ENCODE measurements around the gene RUSC2.

RUSC2 gene

DNA sequence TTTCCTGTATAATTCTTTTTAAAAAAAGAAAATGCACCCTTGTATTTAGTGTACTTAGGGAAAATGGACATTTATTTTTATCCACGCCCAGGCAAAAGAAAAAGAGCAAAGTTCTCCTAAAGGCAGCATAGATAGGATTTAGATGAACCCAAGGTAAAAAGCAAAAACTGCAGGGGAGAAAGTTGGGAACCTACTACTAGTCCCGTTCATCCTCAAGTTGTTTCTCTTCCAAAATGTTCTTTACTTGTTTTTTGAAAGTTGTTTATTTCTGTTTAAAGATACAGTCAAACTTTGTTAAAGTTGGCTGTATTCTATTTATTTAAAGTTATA, 9.8 kb downstream of the RUSC2 start:
- H2AK5ac ChIP-seq (ENCODE audit: low read depth, low read length) = no peak overlapping the region
- no peak overlapping the region for H3K4me3 ChIP-seq (ENCODE audit: low read length in 2 of 2)
- no peak overlapping the region for H2AFZ ChIP-seq (ENCODE audit: low read length)
- H3K4ac ChIP-seq (ENCODE audit: low read length) = no peak overlapping the region
- H3K27me3 ChIP-seq (ENCODE audit: control insufficient read depth in 3 of 3, insufficient read depth in 3 of 3, low read depth in 1 of 3, low read length in 3 of 3) = no peaks in the 10 kb centered on the region
- H4K8ac ChIP-seq (ENCODE audit: low read depth, low read length) = no peak overlapping the region
- no peaks in the 10 kb centered on the region for H3K4me1 ChIP-seq (ENCODE audit: control insufficient read depth in 2 of 2, insufficient read depth in 1 of 2, low read depth in 1 of 2, low read length in 2 of 2)
- no peak overlapping the region for H3K23ac ChIP-seq (ENCODE audit: low read depth, low read length, poor library complexity)
- no peak overlapping the region for H2BK15ac ChIP-seq (ENCODE audit: low read length)
- no peak overlapping the region for H3K9ac ChIP-seq (ENCODE audit: low read depth, low read length, poor library complexity)
- no peak for DNase-seq (ENCODE audit: low spot score)
- peaks cover 0 to 4% of the 10 kb centered on the region in 2 donors for H3K9me3 ChIP-seq (replicated peaks in 1 of 2; ENCODE audit: control insufficient read depth in 2 of 2, insufficient read depth in 1 of 2, low read depth in 1 of 2, low read length in 2 of 2)
- H2BK120ac ChIP-seq (ENCODE audit: low read depth, low read length) = no peak overlapping the region
- no peaks in the 10 kb centered on the region for H3K79me1 ChIP-seq (ENCODE audit: low read depth, low read length)
- no peak overlapping the region for H3K18ac ChIP-seq (ENCODE audit: low read length)
- no CpG with 5 or more reads among the region's 2 CpGs for WGBS, 2 donors (ENCODE audit: extremely low coverage in 2 of 2, insufficient read length in 2 of 2, insufficient replicate concordance in 1 of 2)
- no peak overlapping the region for H2BK5ac ChIP-seq (ENCODE audit: low read length)
- H3K14ac ChIP-seq (ENCODE audit: low read length) = no peak overlapping the region
- no peak overlapping the region for H3K4me2 ChIP-seq (ENCODE audit: insufficient read depth, low read length, poor library complexity, severe bottlenecking)
- no peak overlapping the region for H2BK12ac ChIP-seq (ENCODE audit: low read length)
- no peak overlapping the region for H4K91ac ChIP-seq (ENCODE audit: low read depth, low read length, poor library complexity)
- H3K36me3 ChIP-seq (replicated peaks in 1 of 2; ENCODE audit: control insufficient read depth in 2 of 2, insufficient read depth in 2 of 2, low read length in 2 of 2) = no peaks in the 10 kb centered on the region
- H3K27ac ChIP-seq (replicated peaks; ENCODE audit: low read length) = no peak overlapping the region

DNA sequence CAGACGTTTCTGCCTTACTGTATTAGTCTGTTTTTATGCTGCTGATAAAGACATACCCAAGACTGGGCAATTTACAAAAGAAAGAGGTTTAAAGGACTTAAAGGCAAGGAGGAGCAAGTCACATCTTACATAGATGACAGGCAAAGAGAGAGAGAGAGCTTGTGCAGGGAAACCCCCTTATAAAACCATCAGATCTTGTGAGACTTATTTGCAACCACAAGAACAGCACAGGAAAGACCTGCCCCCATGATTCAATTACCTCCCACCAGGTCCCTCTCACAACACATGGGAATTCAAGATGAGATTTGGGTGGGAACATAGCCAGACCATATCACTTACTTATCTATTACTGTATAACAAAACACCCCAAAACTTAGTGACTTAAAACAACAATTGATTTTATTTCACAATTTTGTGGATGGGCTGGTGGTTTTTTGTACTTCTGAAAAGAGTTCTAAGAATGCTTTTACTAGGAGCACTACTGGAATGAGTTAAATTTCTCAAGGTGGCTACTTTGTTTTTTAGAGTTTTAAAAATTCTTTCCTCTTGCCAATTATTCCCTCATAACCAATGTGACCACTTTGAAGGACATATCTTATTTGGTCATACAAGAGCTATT, 10.3 kb downstream of the RUSC2 start:
- no peaks in the 10 kb centered on the region for H3K36me3 ChIP-seq (replicated peaks in 1 of 2; ENCODE audit: control insufficient read depth in 2 of 2, insufficient read depth in 2 of 2, low read length in 2 of 2)
- H3K27ac ChIP-seq (replicated peaks; ENCODE audit: low read length) = no peak overlapping the region
- no peak overlapping the region for H3K23ac ChIP-seq (ENCODE audit: low read depth, low read length, poor library complexity)
- H2BK15ac ChIP-seq (ENCODE audit: low read length) = no peak overlapping the region
- H3K18ac ChIP-seq (ENCODE audit: low read length) = no peak overlapping the region
- H3K4me1 ChIP-seq (ENCODE audit: control insufficient read depth in 2 of 2, insufficient read depth in 1 of 2, low read depth in 1 of 2, low read length in 2 of 2) = no peaks in the 10 kb centered on the region
- no peaks in the 10 kb centered on the region for H3K27me3 ChIP-seq (ENCODE audit: control insufficient read depth in 3 of 3, insufficient read depth in 3 of 3, low read depth in 1 of 3, low read length in 3 of 3)
- no peak for DNase-seq (ENCODE audit: low spot score)
- H4K91ac ChIP-seq (ENCODE audit: low read depth, low read length, poor library complexity) = no peak overlapping the region
- H3K9ac ChIP-seq (ENCODE audit: low read depth, low read length, poor library complexity) = no peak overlapping the region
- H2BK120ac ChIP-seq (ENCODE audit: low read depth, low read length) = no peak overlapping the region
- no peak overlapping the region for H3K4me2 ChIP-seq (ENCODE audit: insufficient read depth, low read length, poor library complexity, severe bottlenecking)
- H2AK5ac ChIP-seq (ENCODE audit: low read depth, low read length) = no peak overlapping the region
- no peak overlapping the region for H2BK5ac ChIP-seq (ENCODE audit: low read length)
- no peaks in the 10 kb centered on the region for H3K79me1 ChIP-seq (ENCODE audit: low read depth, low read length)
- no peak overlapping the region for H2AFZ ChIP-seq (ENCODE audit: low read length)
- no peak overlapping the region for H2BK12ac ChIP-seq (ENCODE audit: low read length)
- no CpG with 5 or more reads among the region's 1 CpG for whole genome bisulfite sequencing, 2 donors (ENCODE audit: extremely low coverage in 2 of 2, insufficient read length in 2 of 2, insufficient replicate concordance in 1 of 2)
- H3K4me3 ChIP-seq (ENCODE audit: low read length in 2 of 2) = no peak overlapping the region
- peaks cover 0 to 4% of the 10 kb centered on the region in 2 donors for H3K9me3 ChIP-seq (replicated peaks in 1 of 2; ENCODE audit: control insufficient read depth in 2 of 2, insufficient read depth in 1 of 2, low read depth in 1 of 2, low read length in 2 of 2)
- H3K14ac ChIP-seq (ENCODE audit: low read length) = no peak overlapping the region
- H4K8ac ChIP-seq (ENCODE audit: low read depth, low read length) = no peak overlapping the region
- no peak overlapping the region for H3K4ac ChIP-seq (ENCODE audit: low read length)

DNA sequence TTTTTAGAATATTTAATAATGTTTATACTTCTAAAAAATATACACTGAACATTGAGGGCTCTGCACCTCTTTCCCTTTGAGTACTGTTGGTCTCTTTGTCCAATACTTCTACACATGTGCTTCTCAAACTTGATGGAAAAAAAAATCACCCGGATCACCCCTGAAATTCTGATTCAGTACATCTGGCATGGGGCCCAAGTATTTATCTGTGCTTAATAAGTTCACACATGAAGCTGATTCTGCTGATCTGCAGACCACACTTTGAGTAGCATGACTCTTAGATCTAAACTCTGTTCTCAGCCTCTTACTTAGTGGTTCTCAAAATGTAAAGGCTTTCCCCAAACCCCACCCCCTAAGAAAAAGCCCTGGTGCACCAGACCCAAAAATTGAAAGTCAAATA, 12.0 kb downstream of the RUSC2 start:
- H3K18ac ChIP-seq (ENCODE audit: low read length) = no peak overlapping the region
- H3K4me2 ChIP-seq (ENCODE audit: insufficient read depth, low read length, poor library complexity, severe bottlenecking) = no peak overlapping the region
- no peak overlapping the region for H2BK120ac ChIP-seq (ENCODE audit: low read depth, low read length)
- H3K23ac ChIP-seq (ENCODE audit: low read depth, low read length, poor library complexity) = no peak overlapping the region
- no peak overlapping the region for H3K14ac ChIP-seq (ENCODE audit: low read length)
- peaks cover 0 to 4% of the 10 kb centered on the region in 2 donors for H3K9me3 ChIP-seq (replicated peaks in 1 of 2; ENCODE audit: control insufficient read depth in 2 of 2, insufficient read depth in 1 of 2, low read depth in 1 of 2, low read length in 2 of 2)
- no peak overlapping the region for H2BK15ac ChIP-seq (ENCODE audit: low read length)
- H3K4me3 ChIP-seq (ENCODE audit: low read length in 2 of 2) = no peak overlapping the region
- no peak overlapping the region for H2BK12ac ChIP-seq (ENCODE audit: low read length)
- DNase-seq (ENCODE audit: low spot score) = no peak
- H3K9ac ChIP-seq (ENCODE audit: low read depth, low read length, poor library complexity) = no peak overlapping the region
- no peak overlapping the region for H4K91ac ChIP-seq (ENCODE audit: low read depth, low read length, poor library complexity)
- no peaks in the 10 kb centered on the region for H3K79me1 ChIP-seq (ENCODE audit: low read depth, low read length)
- H3K4me1 ChIP-seq (ENCODE audit: control insufficient read depth in 2 of 2, insufficient read depth in 1 of 2, low read depth in 1 of 2, low read length in 2 of 2) = no peaks in the 10 kb centered on the region
- H4K8ac ChIP-seq (ENCODE audit: low read depth, low read length) = no peak overlapping the region
- H3K27me3 ChIP-seq (ENCODE audit: control insufficient read depth in 3 of 3, insufficient read depth in 3 of 3, low read depth in 1 of 3, low read length in 3 of 3) = no peaks in the 10 kb centered on the region
- no CpG with 5 or more reads among the region's 1 CpG for WGBS, 2 donors (ENCODE audit: extremely low coverage in 2 of 2, insufficient read length in 2 of 2, insufficient replicate concordance in 1 of 2)
- H3K36me3 ChIP-seq (replicated peaks in 1 of 2; ENCODE audit: control insufficient read depth in 2 of 2, insufficient read depth in 2 of 2, low read length in 2 of 2) = no peaks in the 10 kb centered on the region
- no peak overlapping the region for H3K27ac ChIP-seq (replicated peaks; ENCODE audit: low read length)
- H3K4ac ChIP-seq (ENCODE audit: low read length) = no peak overlapping the region
- H2AFZ ChIP-seq (ENCODE audit: low read length) = no peak overlapping the region
- no peak overlapping the region for H2AK5ac ChIP-seq (ENCODE audit: low read depth, low read length)
- H2BK5ac ChIP-seq (ENCODE audit: low read length) = no peak overlapping the region

DNA sequence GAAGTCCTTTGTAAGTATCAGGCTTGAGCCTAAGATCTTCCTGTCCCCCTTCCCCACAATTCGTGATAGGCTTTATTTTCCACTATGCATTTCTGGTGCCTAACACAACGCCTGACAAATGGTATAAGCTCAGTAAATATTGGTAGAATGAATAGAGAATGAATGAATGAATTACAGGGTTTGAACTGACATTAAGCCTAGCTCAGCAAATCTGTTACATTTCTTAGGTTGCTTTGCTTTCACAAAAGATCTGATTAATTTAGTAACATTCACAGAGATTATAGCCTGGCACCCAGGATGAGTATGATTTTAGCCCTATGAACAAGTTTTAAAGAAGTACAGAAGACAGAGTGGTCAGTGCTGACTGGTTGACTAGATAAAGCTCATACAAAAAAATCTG, 16.4 kb downstream of the RUSC2 start:
- Histone ChIP-seq H3K9me3 (replicated peaks in 1 of 2; ENCODE audit: control insufficient read depth in 2 of 2, insufficient read depth in 1 of 2, low read depth in 1 of 2, low read length in 2 of 2) (no peaks in the 10 kb centered on the region), H3K18ac (ENCODE audit: low read length) (no peak overlapping the region), H3K27ac (replicated peaks; ENCODE audit: low read length) (no peak overlapping the region), H3K9ac (ENCODE audit: low read depth, low read length, poor library complexity) (no peak overlapping the region), H3K14ac (ENCODE audit: low read length) (no peak overlapping the region), H2AK5ac (ENCODE audit: low read depth, low read length) (no peak overlapping the region), H2BK15ac (ENCODE audit: low read length) (no peak overlapping the region), H3K23ac (ENCODE audit: low read depth, low read length, poor library complexity) (no peak overlapping the region), H3K4ac (ENCODE audit: low read length) (no peak overlapping the region), H3K4me2 (ENCODE audit: insufficient read depth, low read length, poor library complexity, severe bottlenecking) (no peak overlapping the region), H3K79me1 (ENCODE audit: low read depth, low read length) (no peaks in the 10 kb centered on the region), H3K36me3 (replicated peaks in 1 of 2; ENCODE audit: control insufficient read depth in 2 of 2, insufficient read depth in 2 of 2, low read length in 2 of 2) (no peaks in the 10 kb centered on the region), H2AFZ (ENCODE audit: low read length) (no peak overlapping the region), H4K8ac (ENCODE audit: low read depth, low read length) (no peak overlapping the region), H2BK120ac (ENCODE audit: low read depth, low read length) (no peak overlapping the region), H3K4me1 (ENCODE audit: control insufficient read depth in 2 of 2, insufficient read depth in 1 of 2, low read depth in 1 of 2, low read length in 2 of 2) (peaks cover 0 to 9% of the 10 kb centered on the region in 2 donors), H4K91ac (ENCODE audit: low read depth, low read length, poor library complexity) (no peak overlapping the region), H3K4me3 (ENCODE audit: low read length in 2 of 2) (no peak overlapping the region), H2BK12ac (ENCODE audit: low read length) (no peak overlapping the region), H2BK5ac (ENCODE audit: low read length) (no peak overlapping the region), H3K27me3 (ENCODE audit: control insufficient read depth in 3 of 3, insufficient read depth in 3 of 3, low read depth in 1 of 3, low read length in 3 of 3) (no peaks in the 10 kb centered on the region)
- WGBS, 2 donors (ENCODE audit: extremely low coverage in 2 of 2, insufficient read length in 2 of 2, insufficient replicate concordance in 1 of 2) = no CpG with 5 or more reads among the region's 2 CpGs
- DNase-seq (ENCODE audit: low spot score) = no peak

Measured in neuronal stem cell (in vitro differentiated cells).